HG03460 (cell line): ENCODE data around the gene GRM8.

Experiments
- ATAC-seq: cut with Tn5 transposase; IDR thresholded peaks from one replicate; pipeline ENCODE4 v1.9.1; 2021; ENCODE audit not compliant: unreplicated experiment

The GRM8 gene

DNA sequence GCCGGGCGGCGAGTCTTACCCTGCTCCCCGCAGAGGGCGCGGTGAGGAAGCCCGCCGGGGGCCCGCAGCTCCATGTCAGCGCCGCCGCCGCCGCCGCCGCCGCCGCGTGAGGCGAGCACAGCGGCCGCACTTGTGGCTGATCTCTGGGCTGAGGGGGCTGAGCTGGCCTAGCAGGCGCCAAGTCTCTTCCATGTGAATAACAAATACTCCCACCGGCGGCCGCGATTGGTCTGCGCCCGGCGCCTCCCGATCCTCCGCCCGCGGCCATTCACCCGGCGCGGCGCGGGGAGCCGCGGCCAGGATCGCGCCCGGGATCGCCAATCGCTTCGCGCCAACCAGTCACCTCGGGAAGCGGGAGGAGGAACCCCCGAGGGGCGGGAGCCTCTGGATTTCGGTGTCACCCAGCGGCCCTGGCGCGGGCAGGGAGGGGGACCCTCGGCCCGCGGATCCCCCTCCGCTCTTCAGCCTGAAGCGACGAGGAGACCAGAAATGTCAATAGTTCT is at the start of gene GRM8:
Gene GRM8, minus strand, starts transcription at position 164 of the 503 bp plus-strand sequence.
- no peak for ATAC-seq

DNA sequence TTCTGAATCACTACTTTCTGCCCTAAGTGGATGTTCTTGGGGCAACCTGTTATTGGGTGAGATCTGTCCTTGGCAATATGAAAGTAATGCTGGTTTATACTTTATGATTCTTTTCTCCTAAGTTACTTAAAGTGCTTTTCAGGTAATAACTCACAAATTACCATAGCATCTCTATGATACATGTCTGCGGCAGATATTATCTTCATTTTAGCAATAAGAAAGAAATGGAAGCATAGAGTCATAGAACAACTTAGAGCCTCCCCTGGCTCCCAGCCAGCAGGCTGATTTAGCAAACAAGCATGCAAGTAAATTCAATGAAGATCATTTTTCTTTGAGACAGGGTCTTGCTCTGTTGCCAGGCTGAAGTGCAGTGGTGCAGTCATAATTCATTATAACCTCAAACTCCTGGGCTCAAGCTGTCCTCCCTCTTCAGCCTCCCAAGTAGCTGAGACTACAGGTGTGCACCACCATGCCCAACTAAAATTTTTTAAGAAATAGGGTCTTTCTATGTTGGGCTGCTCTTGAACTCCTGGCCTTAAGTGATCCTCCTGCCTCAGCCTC is 38.1 kb upstream of the GRM8 start:
- ATAC-seq = no peak

GRCh38 chr7:127290116-127290655 is 37.4 kb upstream of the GRM8 start:
- ATAC-seq = no peak

DNA sequence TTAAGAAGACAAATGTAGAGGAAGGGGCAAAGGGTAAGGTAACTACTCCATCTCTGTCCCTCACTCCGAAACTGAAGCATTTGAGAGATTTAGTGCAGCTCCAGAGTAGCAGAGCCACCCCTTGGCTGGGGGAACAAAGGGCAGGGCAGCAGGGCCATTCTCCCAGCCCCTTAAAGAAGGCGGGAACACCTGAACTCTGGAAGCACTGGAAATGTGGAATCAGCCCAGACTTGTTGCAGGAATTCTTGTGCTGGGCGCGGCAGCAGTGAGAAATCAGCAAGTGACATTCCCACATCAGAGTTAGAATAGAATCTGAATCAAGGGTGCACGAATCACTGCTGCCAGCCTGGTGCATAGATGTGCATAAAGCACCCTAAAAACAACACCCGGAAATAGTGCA is 34.4 kb upstream of the GRM8 start:
- ATAC-seq = no peak

GRCh38 chr7:127270093-127270492 is 17.4 kb upstream of the GRM8 start:
- ATAC-seq = no peak

- no peak for ATAC-seq
Measured at GRCh38 chr7:127266047-127266446, 13.3 kb upstream of the GRM8 start.

- no peak for ATAC-seq
Measured at GRCh38 chr7:127264219-127264618, 11.5 kb upstream of the GRM8 start.

GRCh38 chr7:127258111-127258510 is 5.4 kb upstream of the GRM8 start:
- ATAC-seq = no peak

- no peak for ATAC-seq
Measured at GRCh38 chr7:127257086-127257485, 4.3 kb upstream of the GRM8 start.

DNA sequence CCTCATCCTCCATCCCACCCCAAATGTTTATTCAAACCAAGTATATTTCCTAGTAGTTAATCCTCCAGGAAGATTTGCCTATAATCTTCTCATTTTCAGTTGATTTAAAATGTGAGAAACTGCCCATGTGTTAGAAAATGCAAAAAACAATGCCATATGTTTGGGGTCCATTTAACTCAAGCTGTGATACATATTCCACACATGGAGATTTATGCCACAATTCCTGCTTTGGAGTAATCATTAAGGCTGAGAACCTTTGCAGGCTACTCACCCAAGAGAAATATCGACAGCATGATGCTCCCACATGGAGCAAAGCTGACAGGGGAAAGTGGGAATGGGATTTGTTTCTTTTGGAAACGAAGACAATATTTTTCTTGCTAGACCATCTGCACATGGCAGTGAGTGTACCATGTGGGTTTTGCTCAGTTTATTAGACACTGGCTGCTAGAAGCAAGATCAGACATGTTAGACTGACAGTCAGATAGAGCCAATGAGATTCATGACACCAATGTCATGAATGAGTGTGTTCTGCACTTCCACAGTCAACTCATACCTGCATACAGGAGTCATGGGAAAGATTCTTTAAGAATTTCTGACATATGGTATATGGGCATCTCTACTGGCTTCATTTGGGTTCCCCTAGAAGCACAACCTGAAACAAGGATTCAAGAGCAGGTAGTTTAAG is 3.4 kb upstream of the GRM8 start:
- ATAC-seq = no peak

DNA sequence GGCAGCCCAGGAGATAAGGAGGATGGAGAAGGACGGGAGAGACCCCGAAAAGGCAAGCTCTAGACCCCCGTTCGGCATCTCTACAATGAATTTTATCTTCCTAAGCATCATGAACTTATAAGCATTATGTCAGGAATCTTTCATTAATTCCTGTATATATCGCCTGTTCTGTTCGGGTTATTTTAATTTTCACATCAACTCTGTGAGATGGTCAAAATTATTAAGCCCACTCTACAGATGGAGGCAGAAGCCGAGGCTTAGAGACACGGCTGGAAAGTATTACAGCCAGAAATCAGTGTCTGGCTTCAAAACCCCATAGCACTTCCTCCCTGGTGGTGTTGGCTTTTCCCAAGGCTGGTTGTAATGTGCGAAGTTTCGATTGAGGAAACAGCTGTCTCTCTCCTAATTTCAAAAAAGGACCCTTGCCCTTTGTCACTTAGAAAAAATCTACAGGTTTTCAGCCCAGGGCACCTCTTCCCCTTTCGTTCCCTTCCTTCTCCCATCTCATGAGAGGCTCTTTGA is 1.5 kb upstream of the GRM8 start:
- no peak for ATAC-seq

- peak; percentile 83 for ATAC-seq
Measured at GRCh38 chr7:127253281-127254162, 781 bp upstream of the GRM8 start.

GRCh38 chr7:127252377-127252713 is 396 bp downstream of the GRM8 start:
- no peak for ATAC-seq

GRCh38 chr7:127251465-127252376 is 1.0 kb downstream of the GRM8 start:
- no peak for ATAC-seq

GRCh38 chr7:127251036-127251464 is 1.7 kb downstream of the GRM8 start:
- ATAC-seq = no peak

DNA sequence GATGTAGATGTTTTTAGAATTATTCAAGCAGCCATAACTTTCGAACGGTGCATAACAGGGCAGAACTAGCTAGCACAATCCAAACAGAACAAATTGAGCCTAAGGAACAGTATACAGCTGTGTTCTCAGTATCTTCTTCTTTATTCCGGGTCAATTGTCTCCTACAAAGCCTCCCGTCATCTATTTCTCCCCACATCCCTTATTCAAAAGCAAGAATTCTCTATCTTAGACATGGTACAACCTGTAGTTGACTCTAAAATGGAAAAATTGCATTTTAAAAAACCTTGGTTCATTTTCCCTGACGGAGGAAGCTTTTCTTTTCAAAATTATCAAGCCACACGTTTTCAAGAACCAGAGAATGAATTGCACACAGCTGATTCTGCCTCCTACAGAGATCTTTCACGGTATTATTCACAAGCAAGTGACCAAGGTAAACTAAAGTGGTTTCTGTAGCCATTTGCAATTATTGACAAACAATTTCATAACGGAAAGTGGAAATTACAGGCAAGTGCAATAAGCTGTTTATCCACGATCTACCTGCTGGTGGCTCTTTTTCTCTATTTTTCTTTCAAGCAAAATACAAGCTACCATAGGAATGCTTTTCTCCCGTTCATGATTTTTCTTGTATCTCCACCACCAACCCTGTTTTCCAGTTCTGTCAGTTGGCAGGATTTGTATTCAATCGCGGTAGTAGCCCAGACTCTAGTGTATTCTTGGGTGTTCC is 2.3 kb downstream of the GRM8 start:
- no peak for ATAC-seq

DNA sequence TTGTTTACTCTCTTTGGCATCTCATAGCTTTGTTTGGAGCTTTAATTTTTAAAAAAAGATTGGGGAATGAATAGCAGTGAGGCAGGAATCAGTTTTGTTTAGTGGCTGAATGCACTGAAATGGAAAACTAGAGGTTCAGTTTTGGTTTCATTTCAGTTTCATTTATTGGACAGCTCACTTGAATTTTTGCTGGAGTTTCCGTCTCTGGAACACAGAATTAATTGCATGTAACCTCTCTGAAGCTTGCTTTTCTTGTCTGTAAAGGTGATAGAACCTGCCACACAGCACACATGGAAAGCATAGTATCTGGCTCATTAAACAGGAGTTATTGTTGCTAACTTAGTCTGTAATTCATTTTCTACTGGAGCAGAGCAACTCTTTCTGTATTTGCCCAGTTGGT is 7.1 kb downstream of the GRM8 start:
- no peak for ATAC-seq

DNA sequence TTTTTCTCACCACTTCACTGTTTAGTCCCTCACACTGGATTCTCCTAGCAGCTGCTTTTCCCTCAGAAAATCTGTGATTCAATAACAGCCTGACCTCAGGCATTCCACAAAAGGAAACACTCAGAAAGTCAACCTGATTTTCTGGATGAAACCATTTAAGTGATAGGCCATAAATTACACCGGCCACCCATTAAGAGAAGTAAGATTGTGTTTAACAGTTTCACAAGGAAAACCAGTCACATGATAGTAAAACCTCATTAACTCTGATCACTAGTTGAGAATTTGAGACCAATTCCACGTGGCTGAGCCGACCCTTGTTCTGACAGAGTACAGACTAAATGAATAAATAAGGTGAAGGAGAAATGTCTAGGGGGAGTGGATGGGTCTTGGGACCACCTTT is 7.7 kb downstream of the GRM8 start:
- no peak for ATAC-seq

DNA sequence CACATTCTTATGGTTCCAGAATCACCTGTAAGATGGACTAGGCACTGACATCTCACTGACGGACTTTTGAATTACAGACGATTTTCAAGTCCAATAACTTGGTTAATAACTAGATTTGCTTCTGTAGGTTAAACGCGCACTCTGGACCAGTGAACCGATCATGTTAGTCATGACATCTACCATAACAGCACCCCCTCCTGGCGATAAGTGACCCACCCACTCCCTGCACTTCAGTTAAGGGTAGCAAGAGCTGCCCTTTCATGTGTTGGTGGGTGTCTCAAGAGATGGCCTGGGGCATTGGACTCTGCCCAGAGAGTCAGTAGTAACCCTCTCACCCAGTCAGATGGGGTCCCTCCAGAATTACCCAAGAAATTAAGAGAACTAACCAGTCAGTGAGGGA is 12.9 kb downstream of the GRM8 start:
- no peak for ATAC-seq

DNA sequence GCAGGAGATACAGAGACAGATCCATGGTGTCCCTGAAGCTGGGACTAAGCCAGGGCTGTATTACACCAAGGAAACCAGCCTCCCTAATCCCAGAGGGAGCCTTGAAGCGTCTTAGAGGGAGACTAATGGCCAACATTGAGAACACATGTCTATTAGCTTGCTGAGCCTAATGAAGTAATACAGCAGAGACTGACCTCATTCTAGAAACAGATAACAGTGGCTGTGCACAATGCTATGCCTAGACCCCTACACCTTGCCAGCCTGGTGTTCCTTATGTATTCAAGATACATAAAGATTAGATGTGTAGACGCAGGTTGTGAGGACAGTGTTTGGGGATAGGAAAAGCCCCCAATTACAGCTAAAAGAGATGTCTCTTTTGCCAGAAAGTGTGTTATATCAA is 19.1 kb downstream of the GRM8 start:
- ATAC-seq = no peak
